HG03139 (cell line): ENCODE data around the gene MTMR3.

Source experiments
- ATAC-seq: cut with Tn5 transposase; IDR thresholded peaks from one replicate; pipeline ENCODE4 v1.9.1; 2021; ENCODE audit not compliant: unreplicated experiment

The MTMR3 gene

DNA sequence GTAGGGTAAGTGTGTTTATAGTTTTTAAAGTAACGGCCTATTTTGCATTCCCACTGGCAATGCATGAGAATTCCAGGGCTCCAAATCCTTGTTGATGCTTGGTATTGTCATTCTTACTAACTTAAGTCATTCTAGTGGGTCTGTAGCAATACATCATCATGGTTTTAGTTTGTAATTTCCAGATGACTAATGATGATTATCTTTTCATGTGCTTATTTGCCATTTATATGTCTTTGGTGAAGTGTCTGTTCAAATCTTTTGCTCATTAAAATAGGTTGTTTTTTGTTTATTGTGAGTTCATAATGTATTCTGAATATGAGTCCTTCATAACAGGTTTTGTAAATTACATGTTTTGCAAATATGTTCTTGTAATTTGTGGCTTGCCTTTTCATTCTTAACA is 31.2 kb downstream of the MTMR3 start:
- no peak for ATAC-seq

DNA sequence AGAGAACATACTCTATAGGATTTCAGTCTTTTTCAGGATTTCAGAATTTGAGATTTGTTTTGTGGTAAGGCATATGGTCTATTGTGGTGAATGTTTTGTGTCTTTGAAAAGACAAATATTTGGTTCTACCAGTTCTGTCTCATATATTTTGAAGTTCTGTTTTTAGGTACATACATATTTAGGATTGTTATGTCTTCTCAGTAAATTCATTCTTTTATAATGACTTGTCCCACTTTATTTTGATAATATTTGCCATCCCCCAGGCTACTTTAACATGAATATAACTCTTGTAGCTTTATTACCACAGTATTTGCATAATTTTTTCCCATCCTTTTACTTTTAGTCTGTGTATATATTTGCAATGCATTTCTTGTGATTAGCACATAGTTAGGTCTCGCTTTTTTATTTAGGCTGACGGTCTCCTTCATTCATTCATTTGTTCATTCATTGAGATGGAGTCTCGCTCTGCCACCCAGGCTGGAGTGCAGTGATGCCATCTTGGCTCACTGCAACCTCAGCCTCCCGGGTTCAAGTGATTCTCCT is 32.1 kb downstream of the MTMR3 start:
- no peak for ATAC-seq

DNA sequence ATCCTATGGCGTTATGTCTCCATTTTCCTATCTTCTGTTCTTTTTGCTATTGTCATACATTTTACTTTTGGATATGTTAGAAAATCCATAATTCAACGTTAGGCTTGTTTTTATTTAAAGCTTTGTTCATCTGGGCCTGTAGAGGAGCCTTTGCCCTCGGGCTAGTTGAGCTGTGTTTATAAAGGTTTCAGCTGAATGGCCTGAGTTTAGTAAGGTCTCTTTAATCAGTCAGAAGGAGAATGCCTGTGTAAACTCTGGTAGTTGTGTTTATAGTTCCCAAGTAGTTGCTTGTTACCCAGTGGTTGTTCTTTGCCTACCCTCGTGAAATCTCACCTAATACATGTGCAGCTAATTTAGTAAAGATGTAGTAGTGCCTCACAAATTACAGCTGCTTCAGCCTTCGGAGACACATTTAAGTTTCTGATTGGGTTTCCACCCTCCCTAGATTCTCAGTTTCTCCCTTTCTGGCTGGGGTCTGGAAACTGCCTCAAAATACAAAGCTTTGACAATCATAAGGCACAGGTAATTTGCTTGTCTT is 33.1 kb downstream of the MTMR3 start:
- no peak for ATAC-seq

DNA sequence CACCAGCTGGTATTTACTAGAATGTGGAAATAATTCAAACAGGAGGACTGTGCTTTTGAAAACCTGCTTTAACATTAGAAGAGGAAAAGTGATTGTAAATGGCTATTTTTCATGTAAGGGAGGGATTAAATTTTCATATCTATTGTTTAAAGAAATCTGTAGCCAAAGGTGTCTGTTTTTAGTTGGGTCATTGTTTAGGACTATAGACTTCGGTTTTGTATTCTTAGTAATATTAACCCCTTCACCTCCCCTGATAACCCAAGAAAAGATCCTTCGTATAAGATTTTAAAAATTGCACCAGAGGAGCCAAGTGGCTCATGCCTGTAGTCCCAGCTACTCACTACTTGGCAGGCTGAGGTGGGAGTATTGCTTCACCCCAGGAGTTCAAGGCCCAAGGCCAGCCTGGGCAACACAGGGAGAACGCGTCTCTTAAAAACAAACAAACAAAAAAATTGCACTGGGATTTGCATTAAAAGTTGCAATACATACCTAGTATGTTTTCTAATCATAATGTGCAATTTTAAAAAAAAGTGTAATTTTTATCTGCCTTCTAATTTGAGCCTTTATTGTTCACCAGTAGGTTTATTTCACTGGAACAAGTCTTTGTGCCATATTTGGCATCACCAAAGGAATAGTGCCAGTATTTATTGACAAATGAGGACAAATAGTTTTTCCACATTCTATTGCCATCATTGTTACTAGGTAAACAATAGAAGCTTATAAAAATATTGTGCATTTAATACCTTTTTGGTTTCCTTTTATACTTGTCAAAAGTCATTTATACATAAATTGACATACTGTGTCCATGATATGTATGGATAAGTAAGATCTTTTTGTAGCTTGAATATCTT is 34.3 kb downstream of the MTMR3 start:
- no peak for ATAC-seq

DNA sequence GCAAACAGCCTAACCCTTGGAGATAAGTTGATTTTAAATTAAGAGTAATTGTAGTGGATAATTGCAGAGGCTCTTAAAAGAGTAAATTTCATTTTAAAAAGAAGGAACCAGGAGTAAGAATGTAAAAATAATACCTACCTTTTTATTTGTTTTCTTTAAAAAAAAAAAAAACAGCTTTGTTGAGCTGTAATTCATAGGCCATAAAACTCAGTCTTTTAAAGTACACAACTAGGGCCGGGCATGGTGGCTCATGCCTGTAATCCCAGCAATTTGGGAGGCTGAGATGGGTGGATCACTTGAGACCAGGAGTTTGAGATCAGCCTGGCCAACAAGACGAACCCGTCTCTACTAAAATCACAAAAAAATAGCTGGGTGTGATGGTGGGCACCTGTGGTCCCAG is 42.4 kb downstream of the MTMR3 start:
- ATAC-seq, result no peak

DNA sequence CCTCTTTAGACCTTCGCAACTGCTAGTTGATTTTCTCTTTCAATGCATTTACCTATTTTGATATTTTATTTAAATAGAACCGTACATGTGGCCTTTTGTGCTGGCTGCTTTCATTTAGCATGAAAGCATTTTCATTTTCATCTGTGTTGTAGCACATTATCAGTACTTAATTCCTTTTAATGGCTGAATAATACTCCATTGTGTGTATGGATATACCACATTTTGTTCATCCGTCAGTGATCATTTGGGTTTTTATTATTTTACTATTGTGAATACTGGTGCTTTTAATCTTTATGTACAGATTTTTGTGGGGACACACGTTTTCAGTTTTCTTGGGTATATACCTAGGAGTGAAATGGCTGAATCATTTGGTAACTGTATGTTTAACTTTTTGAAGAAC is 43.1 kb downstream of the MTMR3 start:
- no peak for ATAC-seq

DNA sequence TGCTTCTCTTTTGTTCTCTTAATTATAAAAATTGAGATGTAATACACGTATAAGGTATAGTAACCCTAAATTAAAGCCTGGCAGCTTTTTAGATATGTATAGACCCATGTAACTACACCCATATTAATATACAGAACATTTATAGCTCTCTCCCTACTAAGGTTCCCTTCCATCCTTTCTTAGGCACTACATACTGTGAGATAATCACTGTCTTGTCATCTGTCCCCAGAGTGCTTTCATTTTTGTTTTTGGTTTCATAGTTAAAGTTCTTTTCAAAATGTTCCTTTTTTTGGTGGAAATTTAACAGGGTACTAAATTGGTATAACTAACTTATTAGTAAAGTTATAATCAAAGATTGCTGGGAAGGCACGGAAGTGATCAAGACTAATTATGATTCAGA is 49.2 kb downstream of the MTMR3 start:
- ATAC-seq, result no peak

DNA sequence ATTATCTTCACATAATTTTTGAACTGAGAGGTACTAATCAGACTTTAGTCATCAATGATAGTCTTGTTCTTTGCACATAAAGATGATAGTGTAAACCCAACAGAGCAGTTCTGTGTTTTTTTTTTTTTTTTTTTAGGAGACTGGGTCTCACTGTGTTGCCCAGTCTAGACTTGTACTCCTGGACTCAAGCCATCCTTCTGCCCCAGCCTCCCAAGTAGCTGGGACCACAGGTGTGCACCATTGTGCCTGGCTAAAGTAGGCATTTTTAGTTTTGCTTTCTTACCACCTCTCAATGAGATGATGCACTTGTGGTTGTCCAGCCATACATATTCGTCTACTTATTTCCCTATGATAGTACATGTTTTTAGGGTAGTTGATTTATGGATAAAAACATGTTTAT is 50.6 kb downstream of the MTMR3 start:
- no peak for ATAC-seq

DNA sequence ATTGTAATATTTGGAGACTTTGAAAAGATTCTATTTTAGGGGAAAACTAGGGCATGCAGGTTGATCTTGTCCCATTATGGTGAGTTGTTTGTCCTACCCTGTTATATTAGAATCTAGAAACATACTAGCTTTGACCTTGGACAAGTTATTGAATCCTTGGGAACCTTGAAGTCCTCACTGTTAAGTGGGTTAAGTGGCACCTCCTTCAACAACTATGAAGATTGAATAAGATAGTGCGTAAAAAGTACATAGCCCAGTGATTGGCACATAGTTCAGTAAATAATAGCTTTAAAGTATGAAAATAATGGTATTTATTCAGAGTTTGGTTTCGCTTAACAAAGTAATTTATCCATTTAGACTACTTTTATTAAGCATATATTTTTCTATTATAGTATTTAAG is 51.6 kb downstream of the MTMR3 start:
- ATAC-seq, result no peak

DNA sequence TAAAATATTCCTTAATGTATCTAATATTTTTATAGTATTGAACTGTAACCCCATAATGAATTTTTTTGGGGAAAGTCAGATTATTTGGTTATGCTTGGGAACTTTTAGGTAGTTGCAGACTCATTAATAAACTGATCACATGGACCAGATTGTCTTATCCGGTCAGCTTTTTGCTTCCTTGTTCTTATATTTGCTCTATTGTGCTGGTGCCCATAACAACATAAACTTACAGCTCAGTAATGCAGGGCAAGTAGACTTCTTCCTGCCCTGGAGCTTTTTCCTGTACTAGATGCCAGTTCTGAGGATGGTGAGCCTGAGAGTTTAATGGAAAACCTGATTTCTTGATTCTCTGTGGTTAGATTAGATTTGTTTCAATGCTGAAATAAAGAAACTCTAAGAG is 53.2 kb downstream of the MTMR3 start:
- no peak for ATAC-seq

DNA sequence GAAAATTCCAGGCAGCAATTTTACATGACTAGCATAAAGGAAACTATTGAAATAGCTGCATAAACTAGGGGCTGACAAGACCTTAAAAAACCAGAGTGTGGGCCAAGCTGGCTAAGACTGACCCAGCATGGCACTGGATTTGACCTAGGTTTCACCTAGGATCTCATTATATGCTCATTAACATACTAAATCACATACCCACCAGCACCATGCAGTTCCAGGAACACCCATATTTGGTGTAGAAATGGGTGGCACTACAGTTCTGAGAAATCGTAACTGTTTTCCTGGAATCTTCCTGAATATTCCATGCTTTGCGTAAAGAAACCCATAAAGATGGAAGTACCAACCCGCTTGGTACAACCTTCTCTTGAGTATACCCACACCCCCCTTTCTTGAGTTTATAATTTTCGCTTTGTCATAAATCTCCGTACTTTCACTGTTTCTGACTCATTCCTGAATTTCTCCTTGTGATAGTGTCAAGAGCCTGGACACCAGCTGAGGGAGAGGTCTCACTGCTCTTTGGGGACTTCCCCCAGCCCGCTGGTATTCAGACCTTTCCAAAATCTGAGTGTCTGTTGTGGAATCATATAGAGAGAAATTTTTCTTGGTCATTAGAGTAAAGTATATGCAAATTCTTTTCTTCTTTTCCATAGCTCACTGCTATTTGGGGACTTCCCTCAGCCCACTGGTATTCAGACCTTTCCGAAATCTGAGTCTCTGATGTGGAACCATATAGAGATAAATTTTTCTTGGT is 55.1 kb downstream of the MTMR3 start:
- no peak for ATAC-seq

DNA sequence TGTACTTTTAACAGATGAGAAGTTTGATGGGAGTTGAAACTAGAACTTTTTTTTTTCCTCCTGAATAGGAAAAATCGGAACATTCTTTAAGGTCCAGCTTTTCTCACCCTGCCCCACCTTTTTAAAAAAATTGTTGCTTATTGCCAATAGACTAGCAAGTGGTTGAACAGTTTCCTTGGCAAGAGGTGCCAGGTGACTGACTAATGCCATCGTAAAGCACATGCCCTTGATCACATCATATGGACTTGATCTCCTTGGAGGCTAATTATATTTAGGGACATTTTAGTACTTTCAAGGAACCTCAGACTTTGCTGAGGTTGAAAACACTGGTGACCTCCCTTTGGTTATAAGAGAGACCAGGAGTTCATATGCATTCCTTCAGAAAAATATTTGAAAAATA is 57.6 kb downstream of the MTMR3 start:
- ATAC-seq, result no peak

DNA sequence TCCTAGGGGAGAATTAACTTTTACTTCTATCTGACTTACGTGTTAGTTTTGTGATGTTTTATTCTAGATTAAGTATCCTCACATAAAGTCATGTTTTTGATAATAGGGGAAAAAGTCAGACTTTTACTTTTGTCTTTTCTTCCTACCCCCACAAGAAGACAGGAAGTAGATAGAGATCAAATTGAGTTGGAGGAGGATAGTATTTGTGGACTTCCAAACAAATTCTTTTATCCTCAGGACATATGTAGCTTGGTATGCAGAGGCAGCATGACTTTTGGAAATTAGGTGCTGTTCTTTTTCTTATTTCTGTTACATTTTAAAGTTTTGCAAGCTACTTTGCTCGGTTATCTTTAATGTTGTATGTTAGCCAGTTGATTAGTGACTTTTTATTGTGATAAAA is 61.4 kb downstream of the MTMR3 start:
- no peak for ATAC-seq

DNA sequence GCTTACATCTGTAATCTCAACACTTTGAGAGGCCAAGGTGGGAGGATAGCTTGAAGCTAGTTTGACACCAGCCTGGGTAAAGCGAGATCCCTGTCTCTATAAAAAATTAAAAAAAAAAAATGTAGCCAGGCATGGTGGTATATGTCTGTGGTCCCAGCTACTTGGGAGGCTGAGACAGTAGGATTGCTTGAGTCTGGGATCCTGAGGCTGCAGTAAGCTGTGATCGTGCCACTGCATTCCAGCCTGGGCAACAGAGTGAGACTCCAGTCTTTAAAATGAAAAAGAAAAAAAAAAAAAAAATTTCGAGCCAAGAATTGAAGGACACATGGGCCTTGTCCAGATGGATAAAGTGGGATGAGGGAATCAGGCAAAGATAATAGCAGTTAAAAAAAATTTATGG is 62.5 kb downstream of the MTMR3 start:
- no peak for ATAC-seq

DNA sequence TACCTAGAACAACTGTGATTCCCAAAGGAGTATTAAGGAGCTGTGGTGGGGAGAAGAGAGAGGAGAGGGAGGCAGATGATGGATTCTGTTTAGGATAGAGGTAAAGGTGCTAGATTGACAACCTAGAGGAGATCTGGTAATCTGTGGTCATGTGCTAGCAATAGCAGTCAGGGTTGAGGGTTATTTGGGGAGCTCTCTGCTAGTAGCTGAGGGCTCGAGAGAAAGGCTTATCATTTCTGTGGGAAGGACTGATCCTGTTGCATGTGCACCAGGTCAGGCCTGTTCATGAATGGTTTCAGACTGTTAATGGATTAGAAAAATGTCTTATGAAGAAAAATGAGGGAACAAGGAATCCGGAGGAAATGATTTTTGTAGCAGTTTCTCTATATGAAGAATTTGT is 63.2 kb downstream of the MTMR3 start:
- ATAC-seq, result no peak

DNA sequence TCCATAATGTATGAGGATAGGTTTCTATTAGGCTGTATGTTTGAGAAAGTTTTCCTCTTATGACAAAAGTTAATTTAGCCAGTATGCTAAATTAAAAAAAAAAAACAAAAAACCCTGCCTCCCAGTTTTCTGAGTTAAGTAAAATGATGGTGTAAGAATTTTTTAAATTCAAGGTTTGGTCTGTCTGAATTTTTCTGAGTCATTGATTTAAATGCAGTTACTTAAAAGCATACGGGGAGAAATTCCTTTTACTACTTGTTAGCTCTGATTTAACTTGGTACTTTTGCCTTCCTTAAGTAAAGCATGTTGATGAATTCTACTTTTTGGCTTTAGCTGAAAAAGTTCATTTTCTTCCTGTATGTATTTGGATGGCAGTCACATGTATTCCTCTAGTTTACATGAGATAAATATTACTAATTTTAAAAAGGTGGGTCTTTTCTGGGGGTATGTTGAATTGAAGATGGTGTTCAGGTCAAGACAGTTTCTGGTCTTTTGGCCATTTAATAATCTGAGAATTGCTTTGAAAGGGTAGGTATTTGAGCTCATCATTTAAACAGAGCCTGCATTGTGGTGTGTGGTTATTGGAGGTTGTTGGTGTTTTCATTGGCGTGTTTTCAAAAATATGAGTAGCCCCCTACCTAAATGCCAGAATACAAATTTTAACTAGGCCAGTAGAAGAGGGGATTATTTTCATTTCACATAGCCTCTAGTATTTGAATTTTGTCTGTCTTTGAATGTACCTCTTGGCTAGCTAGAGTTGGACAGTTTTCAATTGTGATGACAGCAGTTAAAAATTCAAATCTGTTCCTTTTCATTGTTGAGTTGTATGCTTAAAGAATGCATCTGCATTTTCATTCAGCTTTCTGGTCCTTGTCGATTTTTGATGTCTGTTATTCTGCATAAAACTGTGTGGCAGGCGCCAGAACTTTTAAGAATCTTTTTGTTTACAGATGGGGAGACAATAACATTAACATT is 64.7 kb downstream of the MTMR3 start:
- ATAC-seq, result no peak

DNA sequence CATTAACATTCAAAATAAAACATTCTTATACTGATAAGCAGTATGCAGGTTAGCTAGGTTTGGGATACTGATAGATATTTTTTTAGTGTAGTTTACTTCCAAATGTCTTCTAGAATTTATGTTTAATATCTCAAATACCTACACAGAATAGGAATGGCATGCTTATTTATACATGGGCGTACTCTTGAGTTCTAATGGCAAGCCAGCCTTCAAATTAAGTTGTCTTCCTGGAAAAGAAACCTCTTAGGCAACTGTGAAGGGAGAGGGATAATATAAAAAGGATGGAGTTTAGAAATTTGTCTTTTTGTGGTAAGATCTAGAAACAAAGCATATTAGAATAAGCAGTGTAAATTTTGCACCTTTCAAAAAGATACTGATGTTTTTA is 65.4 kb downstream of the MTMR3 start:
- ATAC-seq, result no peak

DNA sequence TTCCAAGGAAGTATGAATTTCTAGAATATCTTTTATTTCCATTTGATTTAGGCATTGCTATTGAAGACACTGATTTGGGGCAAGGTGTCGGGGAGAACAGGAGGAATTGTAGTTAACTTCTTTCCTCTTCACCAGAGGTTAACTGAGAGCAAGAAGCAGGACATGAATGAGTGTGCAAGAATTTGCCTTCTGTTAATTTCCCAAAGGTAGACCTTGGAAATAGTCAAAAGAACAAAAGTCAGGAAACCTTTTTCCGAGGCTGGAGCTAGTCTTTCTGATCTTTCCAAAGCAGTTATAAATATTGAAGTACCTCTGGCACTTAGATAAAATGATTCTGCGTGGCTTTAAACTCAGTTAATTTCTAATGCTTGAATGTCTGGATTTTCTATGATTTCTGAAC is 66.9 kb downstream of the MTMR3 start:
- ATAC-seq, result no peak

DNA sequence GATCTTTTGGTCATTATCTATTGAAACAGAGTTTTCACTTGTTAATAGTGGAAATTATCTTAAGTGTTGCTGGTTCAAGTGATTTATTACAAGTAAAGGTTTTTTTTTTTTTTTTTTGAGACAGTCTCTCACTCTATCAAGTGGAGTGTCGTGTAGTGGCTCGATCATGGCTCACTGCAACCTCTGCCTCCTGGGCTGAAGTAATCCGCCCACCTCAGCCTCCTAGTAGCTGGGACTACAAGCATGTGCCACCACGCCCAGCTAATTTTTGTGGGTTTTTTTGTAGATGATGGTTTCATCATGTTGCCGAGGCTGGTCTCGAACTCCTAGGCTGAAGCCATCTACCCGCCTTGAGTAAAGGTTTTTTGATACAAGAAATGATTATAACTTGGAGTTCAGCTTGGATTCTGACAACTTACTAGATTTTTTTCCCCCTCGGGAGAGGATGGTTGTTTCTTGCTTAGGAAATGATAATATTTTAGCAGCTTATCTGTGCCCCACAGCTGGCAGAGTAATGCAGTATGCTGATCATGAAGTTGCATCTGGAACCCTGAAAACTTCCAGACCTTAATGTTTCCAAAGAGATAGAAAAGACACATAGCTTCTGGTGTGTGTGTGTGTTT is 68.9 kb downstream of the MTMR3 start:
- no peak for ATAC-seq

DNA sequence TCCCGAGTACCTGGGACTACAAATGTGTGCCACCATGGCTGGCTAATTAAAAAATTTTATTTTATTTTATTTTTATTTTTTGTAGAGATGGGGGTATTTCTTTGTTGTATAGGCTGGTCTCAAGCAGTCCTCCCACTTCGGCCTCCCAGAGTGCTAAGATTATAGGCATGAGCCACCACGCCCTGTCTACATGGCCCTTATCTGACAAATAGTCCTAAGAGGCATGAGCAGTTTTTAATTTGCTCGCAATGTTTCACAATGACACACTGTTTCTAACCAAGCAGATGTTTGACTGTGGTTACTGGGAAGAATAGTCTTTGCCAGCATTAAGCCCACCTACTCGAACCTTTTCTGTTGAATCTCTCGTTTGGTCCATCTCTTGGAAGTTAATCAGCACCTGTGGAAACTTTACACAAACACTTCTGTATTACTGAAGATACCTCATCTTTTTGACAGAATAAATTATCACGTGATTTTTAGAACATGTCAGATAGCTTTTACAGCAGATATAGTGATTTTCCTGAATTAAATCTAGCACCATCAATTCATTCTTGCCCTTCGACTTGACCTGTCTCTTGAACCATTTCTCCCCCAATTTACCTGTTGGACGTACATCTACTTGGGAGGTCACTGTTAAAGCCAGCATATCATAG is 71.4 kb downstream of the MTMR3 start:
- ATAC-seq, result no peak
